Osteoblast (primary cell): ENCODE data around the gene DTNB. TPM values are rescaled to one million over a fixed set of nuclear protein-coding genes. Genes with fewer than 3 reads are reported as not detected.
A peak's percentile ranks its signal among the peaks of the same experiment; 100 is the strongest.

Source experiments
- DNase-seq: peaks from one replicate; pipeline ENCODE4 v3.0.0; 2011; ENCODE audit warnings: low spot score, mixed read lengths; ENCODE audit not compliant: insufficient read length; ENCODE audit errors: missing footprints
- H2AFZ ChIP-seq: 2 replicates; pipeline ENCODE4 v1.6.0; 2011; ENCODE audit warnings: mild to moderate bottlenecking, low read length
- H3K27ac ChIP-seq: 2 replicates; pipeline ENCODE4 v1.5.1; 2011; ENCODE audit warnings: mild to moderate bottlenecking, low read depth, low read length, moderate library complexity
- H3K27me3 ChIP-seq: 2 replicates; pipeline ENCODE4 v1.6.0; 2012; ENCODE audit warnings: mild to moderate bottlenecking, control low read depth, inconsistent platforms, low read length, moderate library complexity; ENCODE audit not compliant: insufficient read depth
- H3K36me3 ChIP-seq: 2 replicates; pipeline ENCODE4 v1.5.1; 2011; ENCODE audit warnings: mild to moderate bottlenecking, low read length, control low read depth, moderate library complexity; ENCODE audit not compliant: insufficient read depth
- H3K4me1 ChIP-seq: 2 replicates; pipeline ENCODE4 v1.5.1; 2011; ENCODE audit warnings: mild to moderate bottlenecking, low read length, control low read depth, moderate library complexity; ENCODE audit not compliant: insufficient read depth
- H3K4me2 ChIP-seq: 2 replicates; pipeline ENCODE4 v1.6.0; 2011; ENCODE audit warnings: mild to moderate bottlenecking, low read length; ENCODE audit not compliant: insufficient read depth
- H3K4me3 ChIP-seq: fragments of 200-600 bp; sonication (generic); 3 replicates; pipeline ENCODE4 v1.5.1; 2012; ENCODE audit warnings: mild to moderate bottlenecking, low read length, inconsistent platforms; ENCODE audit not compliant: insufficient read depth
- H3K79me2 ChIP-seq: 2 replicates; pipeline ENCODE4 v1.6.0; 2012; ENCODE audit warnings: mild to moderate bottlenecking, low read length, control low read depth, inconsistent platforms; ENCODE audit not compliant: insufficient read depth
- H3K9me3 ChIP-seq: 2 replicates; pipeline ENCODE4 v1.5.1; 2011; ENCODE audit warnings: low read depth, low read length, control low read depth
- H4K20me1 ChIP-seq: 2 replicates; pipeline ENCODE4 v1.6.0; 2012; ENCODE audit warnings: mild to moderate bottlenecking, low read length, control low read depth; ENCODE audit not compliant: insufficient read depth
- CTCF ChIP-seq: IDR thresholded peaks from 2 replicates; pipeline ENCODE4 v1.5.1; 2011; ENCODE audit warnings: mild to moderate bottlenecking, low read depth, low read length, moderate library complexity; ENCODE audit errors: extremely low read depth
- total RNA-seq: library from RNA; depleted of rRNA; stranded (reverse); fragments of >200 nt; gene quantifications from 2 replicates; pipeline ENCODE4 v1.2.3, GENCODE V29; 2012

The DTNB gene
- total RNA-seq, 1 donor: 9.8 TPM

GRCh38 chr2:25355270-25355669 lies 318.1 kb downstream of the DTNB start:
- no peaks in the 10 kb centered on the region for H3K9me3 ChIP-seq
- H2AFZ ChIP-seq: no peak overlapping the region
- no peak for TF ChIP-seq CTCF
- peak; percentile 27 for DNase-seq
- H3K27ac ChIP-seq: no peak overlapping the region
- H3K27me3 ChIP-seq: peaks cover 7% of the 10 kb centered on the region
- H3K4me2 ChIP-seq: no peak overlapping the region
- no peaks in the 10 kb centered on the region for H3K4me1 ChIP-seq
- no peaks in the 10 kb centered on the region for H3K36me3 ChIP-seq
- H3K79me2 ChIP-seq: no peaks in the 10 kb centered on the region
- no peak overlapping the region for H3K4me3 ChIP-seq
- no peaks in the 10 kb centered on the region for H4K20me1 ChIP-seq

- Histone ChIP-seq H3K79me2 (no peaks in the 10 kb centered on the region), H3K27ac (no peak overlapping the region), H3K4me2 (no peak overlapping the region), H3K36me3 (no peaks in the 10 kb centered on the region), H4K20me1 (no peaks in the 10 kb centered on the region), H2AFZ (no peak overlapping the region), H3K9me3 (no peaks in the 10 kb centered on the region), H3K27me3 (peaks cover 7% of the 10 kb centered on the region), H3K4me3 (no peak overlapping the region), H3K4me1 (peaks cover 2% of the 10 kb centered on the region)
- no peak for TF ChIP-seq CTCF
- DNase-seq: no peak
Observed at GRCh38 chr2:25354116-25354515, 319.3 kb downstream of the DTNB start.

- H3K79me2 ChIP-seq: no peaks in the 10 kb centered on the region
- peak overlapping the region; percentile 5 for H3K4me2 ChIP-seq
- H3K4me1 ChIP-seq: peaks cover 12% of the 10 kb centered on the region
- peaks cover 7% of the 10 kb centered on the region for H3K27me3 ChIP-seq
- peak overlapping the region; percentile 69 for H2AFZ ChIP-seq
- H3K9me3 ChIP-seq: no peaks in the 10 kb centered on the region
- H3K27ac ChIP-seq: peak overlapping the region; percentile 10
- TF ChIP-seq CTCF: no peak
- peak; percentile 90 for DNase-seq
- no peak overlapping the region for H3K4me3 ChIP-seq
- no peaks in the 10 kb centered on the region for H3K36me3 ChIP-seq
- H4K20me1 ChIP-seq: no peaks in the 10 kb centered on the region
Observed at GRCh38 chr2:25349397-25349796, 324.0 kb downstream of the DTNB start.

GRCh38 chr2:25347846-25348245 lies 325.5 kb downstream of the DTNB start:
- peaks cover 12% of the 10 kb centered on the region for H3K4me1 ChIP-seq
- no peak for DNase-seq
- no peak for TF ChIP-seq CTCF
- H3K79me2 ChIP-seq: no peaks in the 10 kb centered on the region
- H3K9me3 ChIP-seq: no peaks in the 10 kb centered on the region
- no peak overlapping the region for H2AFZ ChIP-seq
- no peak overlapping the region for H3K4me3 ChIP-seq
- no peaks in the 10 kb centered on the region for H4K20me1 ChIP-seq
- peaks cover 7% of the 10 kb centered on the region for H3K27me3 ChIP-seq
- H3K36me3 ChIP-seq: no peaks in the 10 kb centered on the region
- H3K27ac ChIP-seq: no peak overlapping the region
- no peak overlapping the region for H3K4me2 ChIP-seq
